ENCODE measurements around the gene LIN7B.
"Not testable (repeated sequence)": the region's sequence is repeated elsewhere in the genome, so short reads cannot be mapped to it uniquely, and the experiment has no call there.

Gene LIN7B

GRCh38 chr19:49071860-49072547 is 42.2 kb upstream of the LIN7B start:
- TF ChIP-seq CTCF (IDR thresholded peaks at IDR 0.05; ENCODE audit: control insufficient read depth, extremely low read depth, insufficient read depth), result no peak
- no peak overlapping the region for H3K4me3 ChIP-seq (ENCODE audit: low read depth, low read length)
- DNase-seq (ENCODE audit: low read depth), result no peak

GRCh38 chr19:49073514-49074378 is 40.4 kb upstream of the LIN7B start:
- TF ChIP-seq CTCF (IDR thresholded peaks at IDR 0.05; ENCODE audit: control insufficient read depth, extremely low read depth, insufficient read depth), result peak; percentile 30
- no peak overlapping the region for H3K4me3 ChIP-seq (ENCODE audit: low read depth, low read length)
- no peak for DNase-seq (ENCODE audit: low read depth)

- DNase-seq (ENCODE audit: low read depth); H3K4me3 ChIP-seq (ENCODE audit: low read depth, low read length): not testable (repeated sequence)
- peak; percentile 42 for TF ChIP-seq CTCF (IDR thresholded peaks at IDR 0.05; ENCODE audit: control insufficient read depth, extremely low read depth, insufficient read depth)
Observed at GRCh38 chr19:49074869-49075268, 39.3 kb upstream of the LIN7B start.

- no peak for DNase-seq (ENCODE audit: low read depth)
- no peak for TF ChIP-seq CTCF (IDR thresholded peaks at IDR 0.05; ENCODE audit: control insufficient read depth, extremely low read depth, insufficient read depth)
- H3K4me3 ChIP-seq (ENCODE audit: low read depth, low read length), result no peak overlapping the region
Observed at GRCh38 chr19:49080392-49080791, 33.8 kb upstream of the LIN7B start.

- H3K4me3 ChIP-seq (ENCODE audit: low read depth, low read length), result no peak overlapping the region
- no peak for DNase-seq (ENCODE audit: low read depth)
- TF ChIP-seq CTCF (IDR thresholded peaks at IDR 0.05; ENCODE audit: control insufficient read depth, extremely low read depth, insufficient read depth), result no peak
Observed at GRCh38 chr19:49081273-49081672, 32.9 kb upstream of the LIN7B start.

- no peak for TF ChIP-seq CTCF (IDR thresholded peaks at IDR 0.05; ENCODE audit: control insufficient read depth, extremely low read depth, insufficient read depth)
- DNase-seq (ENCODE audit: low read depth), result no peak
- peak overlapping the region; percentile 87 for H3K4me3 ChIP-seq (ENCODE audit: low read depth, low read length)
Observed at GRCh38 chr19:49084206-49085019, 29.8 kb upstream of the LIN7B start.

Measured in LNCaP clone FGC (cell line).